ENCODE data around the gene ZNF429. TPM values are rescaled to one million over a fixed set of nuclear protein-coding genes. Genes with fewer than 3 reads are reported as not detected.
"Not testable (repeated sequence)": the region's sequence is repeated elsewhere in the genome, so short reads cannot be mapped to it uniquely, and the experiment has no call there.

The ZNF429 gene
- 5.5 and 6.5 TPM in 2 replicates for total RNA-seq

DNA sequence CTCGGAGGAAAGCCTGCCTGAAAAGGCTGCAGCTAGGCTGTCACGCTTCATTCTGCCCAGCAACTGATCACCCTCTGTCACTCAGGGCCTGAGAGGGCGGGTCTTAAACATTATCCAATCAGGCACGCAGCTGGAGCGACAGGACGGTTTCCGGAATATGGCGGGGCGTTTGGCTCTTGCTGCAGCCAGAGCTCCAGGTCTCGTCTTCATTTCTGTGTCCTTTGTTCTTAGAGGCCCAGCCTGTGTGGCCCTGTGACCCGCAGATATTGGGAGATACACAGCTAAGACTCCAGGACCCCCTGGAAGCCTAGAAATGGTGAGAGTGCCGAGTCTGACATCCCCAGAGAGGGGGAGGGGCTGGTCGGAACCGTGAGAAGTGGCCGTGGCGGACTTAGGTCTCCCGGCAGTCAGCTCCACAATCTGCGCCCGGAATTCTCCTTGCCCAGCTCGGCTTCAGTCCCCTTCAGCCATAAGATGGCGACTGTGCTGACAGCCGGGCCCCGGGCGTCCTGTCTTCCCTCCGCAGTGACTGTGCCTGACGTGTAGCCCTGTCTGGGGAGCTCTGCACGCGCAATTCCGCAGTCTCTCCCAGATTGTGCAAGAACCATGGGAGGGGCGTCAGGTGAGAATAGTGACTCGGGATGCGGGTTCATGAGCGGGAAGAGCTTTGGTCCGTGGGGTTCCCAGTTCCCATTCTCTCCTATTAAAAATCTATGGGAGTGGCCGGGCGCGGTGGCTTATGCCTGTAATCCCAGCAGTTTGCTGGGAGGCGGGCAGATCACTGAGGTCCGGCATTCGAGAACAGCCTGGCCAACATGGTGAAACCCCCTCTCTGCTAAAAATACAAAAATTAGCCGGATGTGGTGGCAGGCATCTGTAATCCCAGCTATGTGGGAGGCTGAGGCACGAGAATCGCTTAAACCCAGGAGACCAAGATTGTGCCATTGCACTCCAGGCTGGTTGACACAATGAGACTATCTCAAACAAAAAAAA lies at the start of gene ZNF429:
TSS of gene ZNF429 (plus strand) at position 144 of the 993 bp plus-strand sequence. CDS start at position 314, 170 bp downstream.
- intact Hi-C loops (cut with micrococcal nuclease): loop anchor here (1.0 to 10.0 kb wide), 7 partner anchors 63 to 731 kb away; partner anchors contain the start of genes ZNF43, ZNF430, ZNF431 and ZNF493

DNA sequence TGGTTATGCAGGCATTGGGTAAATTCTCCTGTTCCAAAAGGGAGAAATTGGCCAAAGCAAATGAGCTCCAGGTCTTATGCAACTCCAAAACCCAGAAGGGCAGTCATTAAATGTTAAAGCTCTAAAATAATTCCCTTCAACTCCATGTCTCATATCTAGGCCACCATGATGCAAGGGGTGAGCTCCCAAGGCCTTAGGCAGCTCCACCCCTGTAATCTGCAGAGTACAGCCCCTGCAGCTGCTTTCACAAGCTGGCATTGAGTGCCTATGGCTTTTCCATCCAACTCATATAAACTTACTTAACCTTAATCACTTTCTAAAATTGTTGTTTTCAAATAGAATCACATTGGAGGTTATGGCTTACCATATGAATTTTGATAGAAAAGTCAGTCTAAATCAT lies 44.7 kb upstream of the ZNF429 start:
- intact Hi-C loops (cut with micrococcal nuclease): no loop called here

DNA sequence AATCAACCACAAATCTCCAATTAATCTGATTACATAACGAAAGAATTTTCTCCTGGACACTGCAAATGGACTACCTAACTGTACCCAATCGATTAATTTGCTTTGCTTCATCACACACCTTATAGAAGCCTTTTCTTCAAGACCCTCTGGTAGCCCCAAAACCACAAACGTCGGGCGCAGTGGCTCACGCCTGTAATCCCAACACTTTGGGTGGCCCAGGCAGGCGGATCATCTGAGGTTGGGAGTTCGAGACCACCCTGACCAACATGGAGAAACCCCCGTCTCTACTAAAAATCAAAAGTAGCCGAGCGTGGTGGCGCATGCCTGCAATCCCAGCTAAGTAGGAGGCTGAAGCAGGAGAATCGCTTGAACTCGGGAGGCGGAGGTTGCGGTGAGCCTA lies 42.9 kb upstream of the ZNF429 start:
- intact Hi-C loops (cut with micrococcal nuclease): no loop called here

DNA sequence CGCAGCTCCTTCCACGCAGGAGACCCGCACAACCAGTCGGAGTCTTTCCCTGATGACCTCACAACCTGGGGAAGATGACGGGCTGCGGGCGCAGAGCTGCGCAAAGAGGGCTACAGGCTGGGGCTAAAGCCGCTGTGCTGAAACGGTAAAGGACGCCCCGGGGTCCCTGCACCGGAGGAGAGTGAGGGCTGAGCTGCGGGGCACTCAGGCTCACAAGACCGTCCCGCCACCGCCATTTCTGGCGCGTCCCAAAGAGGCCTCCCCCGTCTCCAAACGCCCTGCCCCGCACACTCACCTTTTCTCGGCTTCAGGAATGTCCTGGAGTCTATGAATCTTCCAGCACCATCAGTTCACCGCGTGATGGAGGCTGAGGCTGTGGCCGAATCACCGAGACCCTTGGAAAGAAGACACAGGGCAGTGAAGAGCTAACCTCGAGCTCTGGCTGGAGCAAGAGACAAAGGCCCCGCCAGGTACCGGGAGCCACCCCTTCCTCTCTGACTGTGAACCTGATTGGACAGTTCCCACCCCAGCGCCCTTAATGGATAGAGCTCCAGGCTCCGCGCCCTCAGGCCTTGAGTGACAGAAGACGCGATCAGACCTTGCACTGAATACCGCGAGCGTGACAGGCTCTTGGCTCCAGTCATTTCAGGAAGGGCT lies 41.8 kb upstream of the ZNF429 start:
- intact Hi-C loops (cut with micrococcal nuclease): no loop called here

DNA sequence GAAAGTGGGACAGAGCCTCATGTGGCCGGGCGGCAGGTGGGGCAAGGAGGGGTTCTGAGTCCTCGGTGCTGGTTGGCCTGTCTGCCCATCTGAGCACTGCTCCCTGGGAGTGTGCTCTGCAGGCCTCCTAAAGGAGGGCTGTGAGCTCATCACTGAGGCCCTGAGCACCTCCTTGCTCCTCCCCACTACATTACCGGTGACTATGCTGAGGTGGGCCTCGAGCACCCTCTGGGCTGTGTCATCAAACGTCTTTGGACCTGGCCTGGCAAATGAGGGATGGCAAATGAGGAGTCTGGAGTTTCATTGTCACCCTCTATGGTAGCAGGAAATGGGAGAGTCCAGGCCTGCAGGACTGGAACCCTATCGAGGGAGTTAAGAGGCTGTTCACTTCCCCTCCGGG lies 38.8 kb upstream of the ZNF429 start:
- intact Hi-C loops (cut with micrococcal nuclease): no loop called here

DNA sequence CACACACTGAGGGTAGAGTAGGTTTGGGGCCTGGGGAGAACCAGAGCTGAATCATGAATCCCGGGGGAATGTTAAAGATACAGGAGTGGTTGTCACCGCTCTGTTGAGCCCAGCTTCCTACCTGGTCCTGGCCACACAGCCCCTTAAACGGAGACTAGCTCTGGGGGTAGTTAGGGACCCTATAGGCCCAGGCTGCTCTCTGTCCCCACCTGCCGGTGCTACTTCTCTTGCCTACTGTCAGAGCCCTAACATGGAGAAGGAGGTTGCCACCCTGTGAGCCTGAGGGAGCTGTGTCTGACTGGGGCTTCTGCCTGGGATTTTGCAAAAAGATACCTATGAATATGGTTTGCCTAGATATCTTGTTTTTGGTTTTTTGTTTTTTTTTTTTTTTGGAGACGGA lies 36.6 kb upstream of the ZNF429 start:
- intact Hi-C loops (cut with micrococcal nuclease): no loop called here

DNA sequence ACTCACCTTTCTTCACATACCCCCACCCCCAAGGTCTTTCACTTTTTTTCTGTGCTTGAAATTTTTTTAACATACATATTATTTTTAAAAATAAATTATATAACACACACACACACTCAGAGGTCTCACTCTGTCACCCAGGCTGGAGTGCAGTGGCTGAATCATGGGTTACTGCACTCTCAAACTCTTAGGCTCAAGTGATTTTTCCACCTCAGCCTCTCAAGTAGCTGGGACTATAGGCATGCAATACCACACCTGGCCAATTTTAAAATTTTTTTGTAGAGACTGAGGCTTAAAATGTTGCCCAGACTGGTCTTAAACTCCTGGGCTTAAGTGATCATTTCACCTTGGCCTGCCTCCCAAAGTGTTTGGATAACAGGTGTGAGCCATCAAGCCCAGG lies 32.9 kb upstream of the ZNF429 start:
- intact Hi-C loops (cut with micrococcal nuclease): no loop called here

DNA sequence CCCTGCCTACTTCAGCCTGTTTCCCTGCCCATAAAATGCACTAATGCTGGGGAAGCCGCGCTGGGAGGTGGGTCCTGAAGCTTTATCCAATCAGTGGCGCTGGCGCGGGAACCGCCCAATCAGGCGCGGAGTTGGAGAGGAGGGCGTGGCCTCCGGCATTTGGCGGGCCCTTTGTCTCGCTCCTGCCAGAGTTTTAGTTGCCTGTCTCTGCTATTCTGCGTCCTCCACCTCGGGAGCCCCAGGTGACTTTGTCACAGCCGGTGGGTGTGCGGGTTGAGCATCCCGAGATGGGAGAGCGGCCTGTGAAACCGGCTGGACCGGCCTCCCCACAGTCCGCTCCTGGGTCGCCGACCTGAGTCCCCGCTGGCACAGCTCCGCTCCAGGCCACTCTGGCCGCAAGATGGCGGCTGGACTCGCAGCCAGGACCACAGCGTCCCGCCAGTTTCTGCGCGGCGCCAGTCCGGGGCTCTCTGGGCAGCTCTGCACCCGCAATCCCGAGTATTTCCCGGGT lies 30.7 kb upstream of the ZNF429 start:
- intact Hi-C loops (cut with micrococcal nuclease): no loop called here

DNA sequence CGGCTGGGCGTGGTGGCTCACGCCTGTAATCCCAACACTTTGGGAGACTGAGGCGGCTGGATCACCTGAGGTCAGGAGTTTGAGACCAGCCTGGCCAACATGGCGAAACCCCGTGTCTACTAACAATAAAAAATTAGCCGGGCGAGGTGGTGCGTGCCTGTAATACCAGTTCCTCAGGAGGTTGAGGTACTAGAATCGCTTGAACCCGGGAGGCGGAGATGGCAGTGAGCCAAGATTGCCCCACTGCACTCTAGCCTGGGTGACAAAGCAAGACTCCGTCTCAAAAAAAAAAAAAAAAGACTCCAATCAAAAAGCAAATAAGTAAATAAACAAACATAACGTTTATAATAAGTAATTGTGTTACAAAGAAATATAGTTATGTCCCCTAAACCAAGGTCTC lies 23.0 kb upstream of the ZNF429 start:
- intact Hi-C loops (cut with micrococcal nuclease): loop anchor here (5.0 kb wide), 1 partner anchor 280 kb away; no protein-coding TSS in a partner anchor

DNA sequence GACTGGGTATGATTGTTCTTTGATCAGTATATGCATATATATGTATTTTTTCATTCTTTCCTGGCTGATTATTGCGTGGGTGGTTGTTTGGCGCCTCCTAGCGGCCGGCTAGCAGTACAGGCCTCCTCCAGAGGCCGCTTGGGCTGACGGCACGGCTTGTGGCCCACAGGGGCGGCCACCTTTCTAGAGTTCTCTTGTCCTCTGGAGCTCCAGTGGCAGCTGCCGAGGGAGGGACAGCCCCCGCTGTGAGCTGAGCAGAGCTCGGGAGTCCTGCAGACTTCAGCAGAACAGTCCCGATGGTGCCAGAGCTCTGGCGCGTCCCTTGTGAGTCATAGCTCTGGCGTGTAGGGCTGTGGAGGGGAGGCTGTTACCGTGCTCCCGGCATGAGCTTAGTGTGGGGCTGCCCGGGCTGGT lies 22.5 kb upstream of the ZNF429 start:
- intact Hi-C loops (cut with micrococcal nuclease): loop anchor here (5.0 kb wide), 1 partner anchor 281 kb away; no protein-coding TSS in a partner anchor

DNA sequence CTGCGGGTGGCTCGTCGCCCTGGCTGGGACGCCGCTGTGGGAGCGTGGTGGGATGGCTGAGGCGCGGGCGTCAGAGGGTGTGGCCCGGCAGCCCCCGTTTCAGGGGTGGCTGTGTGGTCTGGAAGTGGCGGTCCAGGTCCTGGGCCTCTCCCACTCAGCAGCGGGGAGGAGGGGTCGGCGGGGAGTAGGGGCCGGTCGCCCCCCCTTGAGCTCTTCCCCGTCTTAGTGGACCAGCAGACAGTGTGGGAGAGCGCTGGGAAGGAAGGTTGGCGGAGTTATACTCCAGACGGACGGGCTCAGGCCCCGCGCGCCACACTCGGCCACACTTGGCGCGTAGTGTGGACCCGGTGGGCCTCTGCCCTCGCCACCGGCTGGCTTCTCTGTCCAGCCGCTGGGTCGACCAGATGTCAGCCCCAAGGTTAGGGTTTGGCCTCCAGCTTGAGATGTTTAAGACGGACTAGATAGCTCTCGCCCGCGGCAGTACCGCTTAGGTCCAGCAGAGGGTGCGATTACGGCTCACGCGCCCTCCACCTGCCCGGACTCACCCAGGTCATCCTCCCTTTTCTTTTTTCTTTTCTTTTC lies 21.7 kb upstream of the ZNF429 start:
- intact Hi-C loops (cut with micrococcal nuclease): loop anchor here (5.0 kb wide), 1 partner anchor 281 kb away; no protein-coding TSS in a partner anchor

DNA sequence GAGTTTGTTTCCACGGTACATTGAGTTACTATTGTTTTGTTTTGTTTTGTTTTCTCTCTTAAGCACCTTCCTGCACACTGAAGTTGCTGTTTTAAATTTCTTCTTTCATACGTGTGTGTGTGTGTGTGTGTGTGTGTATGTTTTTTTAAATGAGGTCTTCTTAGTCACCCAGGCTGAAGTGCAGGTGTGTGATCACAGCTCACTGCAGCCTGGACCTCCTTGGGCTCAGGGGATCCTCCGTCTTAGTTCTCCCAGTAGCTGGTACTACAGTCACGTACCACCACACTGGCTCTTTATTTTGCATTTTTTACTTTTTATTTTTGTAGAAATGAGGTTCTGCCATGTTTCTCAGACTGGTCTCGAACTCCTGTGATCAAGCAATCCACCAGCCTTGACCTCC lies 20.8 kb upstream of the ZNF429 start:
- intact Hi-C loops (cut with micrococcal nuclease): loop anchor here (5.0 kb wide), 1 partner anchor 282 kb away; no protein-coding TSS in a partner anchor

DNA sequence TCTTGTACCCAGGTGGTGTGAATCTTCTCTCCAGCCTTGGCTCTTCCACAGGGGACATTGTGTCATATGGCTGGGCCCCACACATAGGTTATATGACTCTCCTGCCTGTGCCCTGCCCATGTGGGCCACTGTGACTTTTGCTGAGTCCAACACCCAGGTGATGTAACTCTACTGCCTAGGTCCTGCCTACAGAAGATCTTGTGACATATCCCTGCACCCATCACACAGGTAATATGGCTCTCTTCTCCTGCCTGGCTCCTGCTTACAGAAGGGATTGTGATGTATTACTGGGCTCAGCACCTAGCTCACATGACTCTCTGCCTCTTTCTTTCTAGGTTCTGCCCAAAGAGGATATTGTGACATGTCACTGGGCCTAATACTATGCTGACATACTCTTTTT lies 19.5 kb upstream of the ZNF429 start:
- intact Hi-C loops (cut with micrococcal nuclease): no loop called here

DNA sequence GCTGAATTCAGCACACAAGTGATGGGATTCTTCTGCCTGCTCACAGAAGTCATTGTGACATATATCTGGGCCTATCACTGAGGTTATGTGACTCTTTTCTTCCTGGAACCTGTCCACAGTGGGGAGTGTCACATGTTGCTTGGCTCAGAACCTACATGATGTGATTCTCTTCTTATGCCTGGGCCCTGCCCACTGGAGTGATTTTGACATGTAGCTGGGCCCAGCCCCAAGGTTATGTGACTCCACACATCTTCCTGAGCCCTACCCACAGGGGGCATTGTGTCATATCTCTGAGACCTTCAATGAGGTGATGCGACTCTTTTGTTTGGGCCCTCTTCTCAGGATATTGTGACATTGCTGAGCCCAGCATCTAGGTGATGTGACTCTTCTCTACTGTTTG lies 17.4 kb upstream of the ZNF429 start:
- intact Hi-C loops (cut with micrococcal nuclease): no loop called here

DNA sequence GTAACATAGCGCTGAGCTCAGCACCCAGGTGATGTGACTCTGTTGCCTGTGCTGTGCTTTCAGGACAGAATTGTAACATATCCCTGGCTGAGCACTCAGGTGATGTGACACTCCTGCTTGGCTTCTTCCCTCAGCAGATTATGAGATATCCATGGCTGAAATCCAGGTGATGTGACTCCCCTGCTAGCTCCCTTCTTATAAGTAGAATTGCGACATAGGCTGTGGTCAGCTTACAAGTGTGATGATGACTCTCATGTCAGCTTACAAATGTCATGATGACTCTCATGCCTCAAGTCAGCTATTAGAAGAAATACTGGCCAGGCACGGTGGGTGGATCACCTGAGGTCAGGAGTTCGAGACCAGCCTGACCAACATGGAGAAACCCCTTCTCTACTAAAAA lies 14.3 kb upstream of the ZNF429 start:
- intact Hi-C loops (cut with micrococcal nuclease): no loop called here

DNA sequence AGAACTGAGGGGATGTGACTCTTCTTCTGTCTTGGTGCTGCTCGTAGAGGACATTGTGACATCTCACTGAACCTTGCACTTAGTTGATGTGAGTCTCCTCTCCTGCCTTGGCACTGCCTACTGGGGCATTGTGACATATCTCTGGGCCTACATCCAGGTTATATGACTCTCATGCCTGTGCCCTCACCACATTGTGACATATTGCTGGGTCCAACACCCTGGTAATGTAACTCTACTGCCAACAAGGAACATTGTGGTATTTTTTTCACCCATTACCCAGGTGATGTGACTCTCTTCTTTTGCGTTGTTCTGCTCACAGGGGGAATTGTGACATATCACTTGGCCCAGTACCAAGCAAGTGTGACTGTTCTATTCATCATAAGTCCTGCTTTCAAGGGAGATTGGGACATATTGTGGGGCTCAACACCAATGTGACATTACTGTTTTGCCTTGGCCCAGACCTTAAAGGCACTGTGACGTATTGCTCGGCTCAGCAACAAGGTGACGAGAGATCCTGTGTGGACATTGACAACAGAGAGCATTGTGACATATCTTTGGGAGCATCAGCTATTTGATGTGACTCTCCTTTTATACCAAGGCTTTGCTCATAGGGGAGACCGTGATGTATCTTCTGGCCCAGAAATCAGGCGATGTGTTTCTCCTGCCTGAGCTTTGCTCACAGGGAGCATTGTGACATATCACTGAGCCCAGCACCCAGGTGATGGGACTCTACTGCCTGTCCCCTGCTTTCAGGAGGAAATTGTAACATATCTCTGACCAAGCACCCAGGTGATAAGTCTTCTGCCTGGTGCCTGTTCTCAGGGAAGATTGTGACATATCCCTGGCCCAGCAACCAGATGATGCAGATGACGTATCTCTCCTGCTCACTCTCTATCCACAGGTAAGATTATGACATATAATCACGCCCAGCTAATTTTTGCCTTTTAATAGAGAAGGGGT lies 12.2 kb upstream of the ZNF429 start:
- intact Hi-C loops (cut with micrococcal nuclease): no loop called here

DNA sequence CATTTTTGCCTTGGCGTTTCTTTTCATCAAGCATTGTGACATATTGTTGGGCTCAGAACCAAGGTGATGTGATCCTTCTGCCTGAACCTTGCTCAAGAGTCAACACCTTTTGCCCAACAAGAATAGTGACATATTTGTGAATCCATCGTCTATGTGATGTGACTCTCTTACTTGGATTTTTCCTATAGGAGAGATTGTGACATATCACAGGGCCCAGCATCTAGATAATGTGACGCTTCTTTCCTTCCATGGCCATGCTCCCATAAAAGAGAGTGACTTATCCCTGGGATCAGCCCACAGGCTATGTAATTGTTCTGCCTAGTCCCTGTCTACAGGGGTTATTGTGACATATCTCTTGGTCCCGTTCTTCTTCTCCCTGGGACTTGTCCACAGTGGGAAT lies 8.5 kb upstream of the ZNF429 start:
- intact Hi-C loops (cut with micrococcal nuclease): no loop called here

DNA sequence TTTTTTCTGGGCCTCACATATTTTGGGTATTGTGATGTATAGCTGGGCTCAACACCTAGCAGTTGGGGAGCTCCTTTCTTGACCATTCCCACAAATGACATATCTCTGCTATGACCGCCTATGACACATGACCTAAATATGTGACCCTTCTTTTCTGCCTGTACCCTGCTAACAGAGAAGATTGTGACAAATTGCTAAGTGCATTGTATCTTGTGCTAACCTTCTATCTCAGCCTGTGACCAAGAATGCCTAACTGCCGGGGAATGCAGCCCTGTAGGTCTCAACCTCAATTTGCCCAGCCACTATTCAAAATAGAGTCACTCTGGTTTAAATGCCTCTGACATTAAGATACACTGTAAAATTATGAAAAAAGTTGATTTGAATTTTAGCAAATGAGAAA lies 6.8 kb upstream of the ZNF429 start:
- intact Hi-C loops (cut with micrococcal nuclease): no loop called here

DNA sequence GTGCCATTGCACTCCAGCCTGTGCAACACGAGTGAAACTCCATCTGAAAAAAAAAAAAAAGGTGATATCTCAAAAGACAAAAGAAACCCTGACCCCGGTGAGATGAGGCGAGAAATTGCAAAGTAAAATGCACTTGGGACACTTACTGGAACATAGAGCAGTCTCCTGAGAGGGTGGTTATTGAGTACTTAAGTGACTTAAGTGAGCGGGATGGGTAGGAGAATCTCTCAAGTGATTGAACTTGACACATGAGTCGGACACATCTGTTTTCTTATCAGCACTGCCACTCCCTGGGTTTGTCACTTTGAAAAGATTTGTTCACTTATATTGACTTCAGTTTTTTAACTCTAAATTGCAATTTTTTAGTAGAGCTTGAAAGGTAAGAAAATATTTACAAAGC lies 2.8 kb downstream of the ZNF429 start:
- intact Hi-C loops (cut with micrococcal nuclease): loop anchor here (10.0 kb wide), 2 partner anchors 327 to 733 kb away; partner anchors contain the start of genes ZNF43 and ZNF66

DNA sequence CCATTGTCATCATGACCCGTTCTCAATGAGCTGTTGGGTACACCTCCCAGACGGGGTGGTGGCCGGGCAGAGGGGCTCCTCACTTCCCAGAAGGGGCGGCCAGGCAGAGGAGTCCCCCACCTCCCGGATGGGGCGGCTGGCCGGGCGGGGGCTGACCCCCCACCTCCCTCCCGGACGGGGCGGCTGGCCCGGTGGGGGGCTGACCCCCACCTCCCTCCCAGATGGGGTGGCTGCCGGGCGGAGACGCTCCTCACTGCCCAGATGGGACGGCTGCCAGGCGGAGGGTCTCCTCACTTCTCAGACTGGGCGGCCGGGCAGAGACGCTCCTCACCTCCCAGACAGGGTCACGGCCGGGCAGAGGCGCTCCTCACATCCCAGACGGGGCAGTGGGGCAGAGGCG lies 5.7 kb downstream of the ZNF429 start:
- intact Hi-C loops (cut with micrococcal nuclease): not testable (repeated sequence)

Data from T-helper 2 cell treated with Interferon-gamma antibody and Interleukin-4, amounts not matched to agents 100 ng/mL and 5 ng/mL, for 36 hours (primary cell).